HG03432 (cell line): ENCODE results near the gene SAPCD2.
"Not testable (repeated sequence)": the region's sequence is repeated elsewhere in the genome, so short reads cannot be mapped to it uniquely, and the experiment has no call there.

Experiments used
- ATAC-seq: cut with Tn5 transposase; IDR thresholded peaks from one replicate; pipeline ENCODE4 v1.9.1; 2021; ENCODE audit warnings: mild to moderate bottlenecking, moderate library complexity; ENCODE audit not compliant: unreplicated experiment

The SAPCD2 gene, protein sequence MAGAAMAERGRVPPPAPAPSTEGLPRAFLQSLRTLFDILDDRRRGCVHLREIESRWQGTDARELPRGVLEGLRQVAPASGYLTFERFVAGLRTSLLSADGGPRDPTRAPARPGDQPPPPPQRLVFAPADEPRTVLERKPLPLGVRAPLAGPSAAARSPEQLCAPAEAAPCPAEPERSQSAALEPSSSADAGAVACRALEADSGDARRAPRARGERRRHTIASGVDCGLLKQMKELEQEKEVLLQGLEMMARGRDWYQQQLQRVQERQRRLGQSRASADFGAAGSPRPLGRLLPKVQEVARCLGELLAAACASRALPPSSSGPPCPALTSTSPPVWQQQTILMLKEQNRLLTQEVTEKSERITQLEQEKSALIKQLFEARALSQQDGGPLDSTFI

DNA sequence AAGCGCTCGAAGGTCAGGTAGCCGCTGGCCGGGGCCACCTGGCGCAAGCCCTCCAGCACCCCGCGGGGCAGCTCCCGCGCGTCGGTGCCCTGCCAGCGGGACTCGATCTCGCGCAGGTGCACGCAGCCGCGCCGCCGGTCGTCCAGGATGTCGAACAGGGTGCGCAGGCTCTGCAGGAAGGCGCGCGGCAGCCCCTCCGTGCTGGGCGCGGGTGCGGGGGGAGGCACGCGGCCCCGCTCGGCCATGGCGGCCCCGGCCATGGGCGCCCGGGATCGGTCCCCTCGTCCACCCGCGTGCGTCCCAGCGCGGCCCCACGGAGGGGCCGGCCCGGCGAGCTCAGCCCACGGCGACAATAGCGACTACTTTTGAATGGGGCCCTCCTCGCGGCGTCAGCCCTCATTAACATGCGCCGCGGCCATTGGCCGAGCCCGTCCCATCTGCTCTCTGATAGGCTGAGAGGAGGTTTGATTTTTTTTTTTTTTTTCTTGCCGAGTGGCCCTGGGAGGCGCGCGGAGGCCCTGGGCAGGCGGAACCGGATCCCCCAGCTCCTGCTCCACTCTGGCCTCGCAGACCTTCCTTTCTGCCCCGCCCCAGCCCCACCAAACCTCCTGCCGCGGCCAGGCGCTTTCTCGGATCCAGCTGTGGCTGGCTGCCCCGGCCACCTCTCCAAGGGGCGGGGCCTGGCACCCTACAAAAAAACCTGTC, at the start of gene SAPCD2:
TSS of gene SAPCD2 (minus strand) at position 357 of the 705 bp plus-strand sequence. CDS start at position 260, 97 bp downstream.
- peak; percentile 63 for ATAC-seq

DNA sequence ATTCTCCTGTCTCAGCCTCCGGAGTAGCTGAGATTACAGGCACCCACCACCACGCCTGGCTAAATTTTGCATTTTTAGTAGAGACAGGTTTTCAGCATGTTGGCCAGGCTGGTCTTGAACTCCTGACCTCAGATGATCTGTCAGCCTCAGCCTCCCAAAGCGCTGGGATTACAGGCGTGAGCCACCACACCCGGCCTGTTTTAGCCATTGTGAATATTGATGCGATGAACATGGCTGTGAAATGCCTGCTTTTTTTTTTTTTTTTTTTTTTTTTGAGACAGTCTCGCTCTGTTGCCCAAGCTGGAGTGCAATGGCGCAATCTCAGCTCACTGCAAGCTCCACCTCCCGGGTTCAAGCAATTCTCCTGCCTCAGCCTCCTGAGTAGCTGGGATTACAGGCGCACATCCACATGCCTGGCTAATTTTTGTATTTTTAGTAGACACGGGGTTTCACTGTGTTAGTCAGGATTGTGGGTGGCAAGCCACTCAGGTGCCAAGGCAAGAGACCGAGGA, 47.8 kb upstream of the SAPCD2 start:
- ATAC-seq = not testable (repeated sequence)

DNA sequence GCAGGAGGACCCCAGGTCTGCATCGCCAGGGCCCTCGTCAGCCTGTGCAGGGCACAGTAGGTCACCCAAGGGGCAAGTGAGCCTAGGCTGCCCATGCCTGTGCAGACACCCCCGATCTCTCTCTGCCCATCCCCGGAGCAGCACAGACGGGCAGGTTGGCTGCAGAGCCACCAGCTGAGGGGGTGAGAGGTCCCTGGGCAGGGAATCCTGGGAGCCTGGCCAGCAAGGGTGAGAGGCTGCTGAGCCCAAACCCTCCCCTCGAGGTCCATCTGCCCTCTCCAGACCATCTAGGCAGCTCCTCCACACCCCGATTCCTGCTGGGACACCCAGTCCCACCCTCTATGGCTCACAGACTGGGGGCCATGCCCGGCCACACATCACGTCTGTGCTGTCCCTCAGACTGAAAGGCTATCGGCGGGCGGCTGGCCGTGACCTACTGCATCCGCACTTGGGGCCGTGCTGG, 46.9 kb upstream of the SAPCD2 start:
- no peak for ATAC-seq

- ATAC-seq = no peak
Observed at GRCh38 chr9:137116728-137117127, 46.4 kb upstream of the SAPCD2 start.

- no peak for ATAC-seq
Observed at GRCh38 chr9:137116027-137116507, 45.7 kb upstream of the SAPCD2 start.

DNA sequence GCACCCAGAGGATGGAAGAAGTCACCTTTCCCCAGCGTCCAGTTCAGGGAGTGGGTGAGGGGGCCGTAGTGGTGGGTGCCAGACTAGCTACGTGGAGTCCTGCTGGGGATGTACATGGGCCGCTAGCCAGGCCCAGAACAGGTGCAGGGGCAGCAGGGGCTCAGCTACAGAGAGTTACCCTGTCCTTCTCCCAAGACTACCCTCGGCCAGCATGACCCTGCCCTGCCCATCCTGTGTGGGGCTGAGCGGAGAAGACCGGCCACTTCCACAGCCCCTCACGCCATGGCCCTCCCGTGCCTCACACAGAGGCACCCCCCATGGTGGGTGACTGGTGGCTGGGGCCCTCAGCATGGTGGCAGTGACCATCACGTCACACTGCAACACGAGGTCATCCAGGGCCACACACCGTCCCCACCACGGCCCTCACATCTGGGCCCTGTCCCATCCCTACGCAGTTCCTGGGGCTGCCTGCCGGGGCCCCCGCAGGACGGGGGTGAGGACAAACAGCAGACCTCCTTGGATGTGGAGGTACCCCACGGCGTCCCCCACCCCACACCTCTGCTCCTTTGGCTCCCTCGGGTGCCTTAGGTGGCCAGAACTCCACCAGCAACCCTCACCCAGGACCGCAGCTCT, 45.2 kb upstream of the SAPCD2 start:
- no peak for ATAC-seq

DNA sequence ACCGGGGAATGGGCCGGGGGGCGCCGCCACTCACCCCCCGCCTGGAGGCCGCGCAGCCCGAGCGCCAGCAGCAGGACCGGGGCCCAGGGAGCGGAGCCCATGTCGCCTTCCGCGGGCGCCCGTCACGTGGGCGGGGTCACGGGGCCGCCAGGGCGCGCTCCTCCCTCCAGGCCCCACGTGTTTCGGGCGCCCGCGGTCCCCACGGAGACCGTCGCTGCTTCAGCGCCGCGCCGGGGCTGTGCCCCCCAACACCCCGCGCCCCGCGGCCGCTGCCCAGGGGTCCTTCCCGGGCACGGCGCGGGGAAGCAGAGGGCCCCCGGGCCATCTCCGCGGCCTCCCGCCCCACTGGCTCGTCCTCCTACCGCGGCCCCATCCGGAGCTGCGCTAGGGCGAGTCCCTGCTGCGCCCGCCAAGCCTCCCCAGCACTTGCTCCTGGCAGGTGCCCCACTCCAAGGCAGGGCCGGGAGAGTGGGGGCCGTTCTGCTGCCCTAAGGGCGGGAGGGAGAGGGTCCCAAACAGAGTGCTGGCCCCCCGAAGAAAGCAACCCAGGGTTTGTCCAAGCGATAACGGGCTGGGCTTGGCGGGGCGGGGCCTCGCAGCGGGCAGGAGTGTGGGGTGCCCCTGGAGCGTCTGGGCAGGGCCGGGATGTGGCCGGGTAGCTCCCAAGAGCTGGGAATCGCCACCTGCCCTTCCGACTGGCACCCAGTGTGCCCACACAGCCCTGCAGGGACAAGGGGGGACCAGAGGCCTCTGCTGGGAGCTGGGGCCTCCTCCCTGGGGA, 44.4 kb upstream of the SAPCD2 start, which contains the start of gene DPP7:
TSS of gene DPP7 (minus strand) at position 121 of the 781 bp plus-strand sequence. CDS start at position 101, 20 bp downstream.
- peak; percentile 61 for ATAC-seq

DNA sequence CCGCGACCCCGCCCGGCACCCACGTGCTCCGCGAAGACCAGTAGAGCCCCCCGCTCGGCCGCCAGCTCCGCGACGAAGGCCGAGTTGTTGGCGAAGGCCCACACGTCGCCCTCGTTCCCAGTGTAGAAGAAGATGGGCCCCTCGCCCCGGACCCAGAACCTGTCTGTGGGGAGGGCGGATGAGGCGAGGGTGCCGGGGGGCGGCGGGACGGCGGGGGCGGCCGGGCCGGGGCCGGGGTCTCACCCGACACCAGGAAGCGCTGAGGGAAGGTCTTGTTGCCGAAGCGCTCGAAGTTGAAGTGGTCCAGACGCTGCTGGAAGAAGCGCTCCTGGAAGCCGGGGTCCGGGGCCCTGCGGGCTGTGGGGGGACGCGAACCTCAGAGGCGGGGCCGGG, 43.9 kb upstream of the SAPCD2 start:
- ATAC-seq = no peak

GRCh38 chr9:137113385-137114159, 43.2 kb upstream of the SAPCD2 start:
- no peak for ATAC-seq

DNA sequence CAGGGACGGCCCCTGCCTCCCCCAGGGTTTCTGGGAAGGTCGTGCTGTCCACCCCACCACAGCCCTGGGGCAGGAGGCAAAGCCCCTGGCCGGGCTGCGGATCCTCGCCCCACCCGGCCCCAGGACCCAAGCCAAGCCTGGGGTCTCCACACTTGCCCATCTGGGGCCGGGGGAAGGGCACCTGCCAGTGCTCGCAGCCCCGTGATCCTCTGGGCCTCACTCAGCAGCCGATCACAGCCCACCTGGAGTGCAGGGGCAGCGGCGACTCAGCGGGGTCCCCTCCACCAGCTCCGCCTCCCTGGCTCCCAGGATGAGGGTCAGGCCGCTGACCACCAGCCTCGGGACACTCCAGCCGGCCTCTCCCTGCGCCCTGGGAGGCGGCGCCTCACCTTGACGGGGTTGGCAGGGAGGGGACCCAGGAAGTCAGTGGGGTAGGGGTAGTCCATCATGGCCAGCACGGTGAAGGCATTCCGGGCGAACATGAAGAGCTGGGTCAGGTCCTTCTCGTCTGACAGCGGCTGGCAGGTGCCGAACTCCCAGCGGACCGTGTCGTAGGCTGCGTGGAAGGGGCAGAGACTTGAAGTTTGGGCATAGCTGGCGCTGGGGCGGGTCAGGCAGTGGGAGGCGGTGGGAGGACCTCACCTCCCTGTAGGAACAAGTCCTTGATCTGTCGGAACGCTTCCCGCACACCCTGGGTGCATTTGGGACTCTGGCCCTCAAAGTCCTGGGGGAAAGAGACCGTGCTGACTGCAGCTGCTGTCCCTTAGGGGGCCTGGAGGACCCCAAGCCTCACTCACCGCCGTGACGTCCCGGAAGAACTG, 42.4 kb upstream of the SAPCD2 start:
- no peak for ATAC-seq

GRCh38 chr9:137111788-137112563, 41.6 kb upstream of the SAPCD2 start:
- ATAC-seq = no peak

- no peak for ATAC-seq
Observed at GRCh38 chr9:137110911-137111787, 40.8 kb upstream of the SAPCD2 start.

- ATAC-seq = no peak
Observed at GRCh38 chr9:137110147-137110910, 40.0 kb upstream of the SAPCD2 start.

- ATAC-seq = no peak
Observed at GRCh38 chr9:137109250-137110146, 39.1 kb upstream of the SAPCD2 start.

DNA sequence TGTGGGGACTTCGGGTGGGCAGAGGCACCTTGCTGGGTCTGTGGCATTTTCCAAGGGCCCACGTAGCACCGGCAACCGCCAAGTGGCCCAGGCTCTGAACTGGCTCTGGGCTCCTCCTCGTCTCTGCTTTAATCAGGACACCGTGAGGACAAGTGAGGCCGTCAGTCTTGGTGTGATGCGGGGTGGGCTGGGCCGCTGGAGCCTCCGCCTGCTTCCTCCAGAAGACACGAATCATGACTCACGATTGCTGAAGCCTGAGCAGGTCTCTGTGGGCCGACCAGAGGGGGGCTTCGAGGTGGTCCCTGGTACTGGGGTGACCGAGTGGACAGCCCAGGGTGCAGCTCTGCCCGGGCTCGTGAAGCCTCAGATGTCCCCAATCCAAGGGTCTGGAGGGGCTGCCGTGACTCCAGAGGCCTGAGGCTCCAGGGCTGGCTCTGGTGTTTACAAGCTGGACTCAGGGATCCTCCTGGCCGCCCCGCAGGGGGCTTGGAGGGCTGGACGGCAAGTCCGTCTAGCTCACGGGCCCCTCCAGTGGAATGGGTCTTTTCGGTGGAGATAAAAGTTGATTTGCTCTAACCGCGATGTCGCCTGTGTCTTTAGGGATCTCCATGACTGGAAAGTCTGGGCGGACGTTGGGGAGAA, 38.4 kb upstream of the SAPCD2 start:
- no peak for ATAC-seq
